Measurements from ENCODE around the gene KIF19. TPM values are rescaled to one million over a fixed set of nuclear protein-coding genes. Genes with fewer than 3 reads are reported as not detected.
"Not testable (repeated sequence)": the region's sequence is repeated elsewhere in the genome, so short reads cannot be mapped to it uniquely, and the experiment has no call there.

KIF19 gene
- total RNA-seq, 4 donors from 2014 or later = 0.12 to 0.76 TPM; not detected in 2

- intact Hi-C loops (cut with DNase I) = no loop called here
- 93 to 96% methylated on average over 7 to 14 of the region's 20 CpGs for WGBS, 2 donors
- H3K27me3 ChIP-seq = peaks cover 0 to 37% (median 0%) of the 10 kb centered on the region in 4 donors
- peaks cover 0 to 8% (median 0%) of the 10 kb centered on the region in 3 donors for H3K4me1 ChIP-seq
- no peaks in the 10 kb centered on the region for H3K9me3 ChIP-seq
- no peaks in the 10 kb centered on the region for H3K36me3 ChIP-seq
- DNase-seq = no peak
- H3K4me3 ChIP-seq = no peak overlapping the region
- no peak overlapping the region for H3K27ac ChIP-seq
- TF ChIP-seq, protein P1, sequence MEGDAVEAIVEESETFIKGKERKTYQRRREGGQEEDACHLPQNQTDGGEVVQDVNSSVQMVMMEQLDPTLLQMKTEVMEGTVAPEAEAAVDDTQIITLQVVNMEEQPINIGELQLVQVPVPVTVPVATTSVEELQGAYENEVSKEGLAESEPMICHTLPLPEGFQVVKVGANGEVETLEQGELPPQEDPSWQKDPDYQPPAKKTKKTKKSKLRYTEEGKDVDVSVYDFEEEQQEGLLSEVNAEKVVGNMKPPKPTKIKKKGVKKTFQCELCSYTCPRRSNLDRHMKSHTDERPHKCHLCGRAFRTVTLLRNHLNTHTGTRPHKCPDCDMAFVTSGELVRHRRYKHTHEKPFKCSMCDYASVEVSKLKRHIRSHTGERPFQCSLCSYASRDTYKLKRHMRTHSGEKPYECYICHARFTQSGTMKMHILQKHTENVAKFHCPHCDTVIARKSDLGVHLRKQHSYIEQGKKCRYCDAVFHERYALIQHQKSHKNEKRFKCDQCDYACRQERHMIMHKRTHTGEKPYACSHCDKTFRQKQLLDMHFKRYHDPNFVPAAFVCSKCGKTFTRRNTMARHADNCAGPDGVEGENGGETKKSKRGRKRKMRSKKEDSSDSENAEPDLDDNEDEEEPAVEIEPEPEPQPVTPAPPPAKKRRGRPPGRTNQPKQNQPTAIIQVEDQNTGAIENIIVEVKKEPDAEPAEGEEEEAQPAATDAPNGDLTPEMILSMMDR (IDR thresholded peaks at IDR 0.05) = no peak
- no peak for TF ChIP-seq POLR2A (IDR thresholded peaks at IDR 0.05)
Measured at GRCh38 chr17:74281799-74282198, 44.2 kb upstream of the KIF19 start.

DNA sequence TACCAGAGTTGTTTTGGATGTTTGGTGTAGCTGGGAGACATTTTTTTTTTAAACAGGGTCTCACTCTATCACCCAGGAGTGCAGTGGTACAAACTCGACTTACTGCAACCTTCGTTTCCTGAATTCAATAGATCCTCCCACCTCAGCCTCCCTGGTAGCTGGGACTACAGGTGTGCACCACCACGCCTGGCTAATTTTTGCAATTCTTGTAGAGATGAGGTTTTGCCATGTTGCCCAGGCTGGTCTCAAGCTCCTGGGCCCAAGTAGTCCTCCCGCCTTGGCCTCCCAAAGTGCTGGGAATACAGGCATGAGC, 43.8 kb upstream of the KIF19 start:
- H3K27ac ChIP-seq; H3K9me3 ChIP-seq; DNase-seq; H3K36me3 ChIP-seq; intact Hi-C loops (cut with DNase I); H3K4me3 ChIP-seq; H3K4me1 ChIP-seq: not testable (repeated sequence)
- peaks cover 0 to 35% (median 0%) of the 10 kb centered on the region in 4 donors for H3K27me3 ChIP-seq
- WGBS, 2 donors = 73 to 82% methylated on average over 2 of the region's 4 CpGs

DNA sequence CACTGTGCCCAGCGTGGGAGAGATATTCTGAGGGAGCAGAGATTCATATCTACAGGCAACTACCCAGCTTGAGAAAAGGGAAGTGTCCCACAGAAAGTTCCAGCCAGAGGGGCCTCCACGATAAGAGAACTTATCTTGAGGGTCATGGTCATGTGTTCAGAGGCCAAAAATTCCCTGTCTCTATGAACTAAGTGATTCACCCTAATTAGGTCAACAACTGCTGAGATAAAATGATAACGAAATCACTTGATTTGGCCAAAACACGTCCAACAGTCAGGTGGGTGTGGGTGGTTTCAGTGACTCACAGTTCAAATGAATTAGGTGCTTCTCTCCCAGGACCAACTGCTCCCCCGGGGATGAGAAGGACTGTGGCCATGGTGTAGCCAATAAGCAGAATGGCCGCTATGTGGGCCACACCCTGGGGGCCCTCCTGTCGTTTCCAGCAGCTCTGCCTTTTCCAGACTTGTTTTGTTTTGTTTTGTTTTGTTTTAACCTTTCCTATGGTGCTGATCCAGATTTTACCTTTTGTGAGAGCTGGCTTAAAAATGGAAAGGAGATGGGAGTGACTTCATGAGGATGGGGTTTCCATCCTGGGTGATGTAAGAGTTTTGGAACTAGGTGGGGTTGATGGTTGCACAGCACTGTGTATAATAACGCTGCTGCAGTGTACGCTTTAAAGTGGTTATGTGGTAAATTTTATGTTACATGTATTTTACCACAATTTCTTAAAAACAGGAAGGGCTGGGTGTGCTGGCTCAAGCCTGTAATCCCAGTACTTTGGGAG, 43.2 kb upstream of the KIF19 start:
- intact Hi-C loops (cut with DNase I) = no loop called here
- Histone ChIP-seq H3K27me3 (peaks cover 0 to 30% (median 0%) of the 10 kb centered on the region in 4 donors), H3K4me1 (peaks cover 0 to 5% (median 0%) of the 10 kb centered on the region in 3 donors), H3K36me3 (no peaks in the 10 kb centered on the region), H3K4me3 (no peak overlapping the region), H3K27ac (peak overlapping the region in 1 of 4 donors; percentile 29), H3K9me3 (no peaks in the 10 kb centered on the region)
- no peak for TF ChIP-seq POLR2A (IDR thresholded peaks at IDR 0.05)
- TF ChIP-seq, protein P1 (IDR thresholded peaks at IDR 0.05) = no peak
- no peak for DNase-seq
- 18 to 33% methylated on average over 8 to 9 of the region's 9 CpGs for WGBS, 2 donors

DNA sequence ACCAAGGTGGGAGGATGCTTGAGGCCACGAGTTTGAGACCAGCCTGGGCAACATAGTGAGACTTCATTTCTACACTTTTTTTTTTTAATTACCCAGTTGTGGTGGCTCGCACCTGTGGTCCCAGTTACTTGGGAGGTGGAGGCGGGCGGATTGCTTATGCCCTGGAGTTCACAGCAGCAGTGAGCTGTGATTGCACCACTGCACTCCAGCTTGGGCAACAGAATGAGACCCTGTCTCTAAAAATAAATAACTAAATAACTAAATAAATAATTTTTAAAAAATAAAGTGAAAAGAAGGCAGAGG, 42.7 kb upstream of the KIF19 start:
- 62 to 84% methylated on average over 4 of the region's 4 CpGs for WGBS, 2 donors
- Histone ChIP-seq H3K27me3 (peaks cover 0 to 28% (median 0%) of the 10 kb centered on the region in 4 donors), H3K4me1 (peaks cover 0 to 5% (median 0%) of the 10 kb centered on the region in 3 donors), H3K9me3 (no peaks in the 10 kb centered on the region), H3K27ac (no peak overlapping the region), H3K4me3 (no peak overlapping the region), H3K36me3 (no peaks in the 10 kb centered on the region)
- intact Hi-C loops (cut with DNase I) = no loop called here
- TF ChIP-seq, protein P1 (IDR thresholded peaks at IDR 0.05) = no peak
- no peak for TF ChIP-seq POLR2A (IDR thresholded peaks at IDR 0.05)
- no peak for DNase-seq

GRCh38 chr17:74287031-74287602, 38.9 kb upstream of the KIF19 start:
- WGBS, 2 donors = 82 to 96% methylated on average over 5 to 12 of the region's 14 CpGs
- H3K4me1 ChIP-seq = peaks cover 0 to 23% (median 4%) of the 10 kb centered on the region in 3 donors
- no peaks in the 10 kb centered on the region for H3K9me3 ChIP-seq
- no peak overlapping the region for H3K27ac ChIP-seq
- no peaks in the 10 kb centered on the region for H3K36me3 ChIP-seq
- H3K27me3 ChIP-seq = peaks cover 0 to 18% (median 0%) of the 10 kb centered on the region in 4 donors
- no peak for TF ChIP-seq POLR2A (IDR thresholded peaks at IDR 0.05)
- TF ChIP-seq, protein P1 (IDR thresholded peaks at IDR 0.05) = no peak
- intact Hi-C loops (cut with DNase I) = no loop called here
- no peak for DNase-seq
- no peak overlapping the region for H3K4me3 ChIP-seq
